Parathyroid adenoma (tissue), 2 donors: ENCODE results near the gene TMEM82.

Experiments
- H2AFZ ChIP-seq: fragments of 300-600 bp; sonication (generic); one replicate; pipeline ENCODE4 v1.7.0; 2017; ENCODE audit warnings: antibody characterized with exemption, mild to moderate bottlenecking
- H3K27ac ChIP-seq: fragments of 300-600 bp; sonication (generic); one replicate; pipeline ENCODE4 v1.7.0; 2017
- H3K27me3 ChIP-seq: fragments of 300-600 bp; sonication (generic); one replicate; pipeline ENCODE4 v1.7.0; 2017; ENCODE audit warnings: low read length; ENCODE audit not compliant: control insufficient read depth, insufficient read depth
- H3K36me3 ChIP-seq: fragments of 300-600 bp; sonication (generic); one replicate; pipeline ENCODE4 v1.7.0; 2017; ENCODE audit warnings: low read length; ENCODE audit not compliant: control insufficient read depth, insufficient read depth
- H3K4me1 ChIP-seq: fragments of 300-600 bp; sonication (generic); one replicate; pipeline ENCODE4 v1.7.0; 2017; ENCODE audit warnings: control low read depth
- H3K4me2 ChIP-seq: fragments of 300-600 bp; sonication (generic); one replicate; pipeline ENCODE4 v1.7.0; 2017; ENCODE audit warnings: low read length
- H3K4me3 ChIP-seq: fragments of 300-600 bp; sonication (generic); one replicate; pipeline ENCODE4 v1.7.0; 2017; ENCODE audit warnings: low read depth, low read length
- H3K79me2 ChIP-seq: fragments of 300-600 bp; sonication (generic); one replicate; pipeline ENCODE4 v1.7.0; 2017; ENCODE audit warnings: control low read depth
- H3K9ac ChIP-seq: fragments of 300-600 bp; sonication (generic); one replicate; pipeline ENCODE4 v1.7.0; 2017; ENCODE audit warnings: mild to moderate bottlenecking
- H3K9me3 ChIP-seq: fragments of 300-600 bp; sonication (generic); one replicate; pipeline ENCODE4 v1.7.0; 2017; ENCODE audit warnings: low read length; ENCODE audit not compliant: control insufficient read depth
- CTCF ChIP-seq: fragments of 300-600 bp; sonication (generic); IDR thresholded peaks from one replicate; pipeline ENCODE4 v1.7.0; 2017; ENCODE audit warnings: antibody characterized with exemption, mild to moderate bottlenecking
- donor health status: primary hyperparathyroidism.

Gene TMEM82

GRCh38 chr1:15757575-15758342, 15.5 kb downstream of the TMEM82 start:
- H3K36me3 ChIP-seq = no peaks in the 10 kb centered on the region
- no peak for TF ChIP-seq CTCF
- no peaks in the 10 kb centered on the region for H3K9me3 ChIP-seq
- no peaks in the 10 kb centered on the region for H3K79me2 ChIP-seq
- H3K4me3 ChIP-seq = peak overlapping the region; percentile 35
- H3K4me2 ChIP-seq = peak overlapping the region; percentile 60
- no peaks in the 10 kb centered on the region for H3K27me3 ChIP-seq
- peak overlapping the region; percentile 46 for H2AFZ ChIP-seq
- peaks cover 7% of the 10 kb centered on the region for H3K4me1 ChIP-seq
- peak overlapping the region; percentile 42 for H3K27ac ChIP-seq
- H3K9ac ChIP-seq = no peak overlapping the region

DNA sequence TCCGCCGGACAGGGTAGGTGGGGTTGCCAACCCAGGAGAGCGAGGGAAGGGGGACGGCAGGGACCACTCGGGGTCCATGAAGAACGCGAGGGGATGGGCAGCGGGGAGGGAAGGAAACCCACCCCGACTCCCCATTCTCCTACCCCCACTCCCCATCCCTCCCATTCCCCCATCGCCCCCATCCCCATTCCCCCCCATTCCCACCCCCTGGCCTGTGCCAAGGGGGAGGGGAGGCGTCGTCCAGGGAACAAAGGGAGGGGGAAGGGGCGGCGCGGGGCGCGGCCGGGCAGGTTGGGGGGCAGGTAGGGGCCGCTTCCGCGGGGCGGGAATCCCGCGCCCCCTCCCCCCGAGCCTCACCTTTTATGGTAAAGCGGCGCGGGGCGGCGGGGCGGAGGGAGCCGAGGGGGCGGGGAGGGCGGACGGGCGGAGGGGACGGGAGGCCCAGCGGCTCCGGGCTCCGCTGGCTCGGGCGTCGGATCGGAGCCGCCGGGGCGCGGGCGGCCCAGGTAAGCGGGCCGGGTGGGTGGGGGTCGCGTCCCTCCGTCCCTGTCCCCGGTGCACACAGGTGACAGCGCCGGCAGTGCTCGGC, 16.1 kb downstream of the TMEM82 start, which contains the start of gene FBLIM1:
Gene FBLIM1, plus strand, starts transcription at position 453 of the 589 bp plus-strand sequence. CDS start 6,189 bp downstream, outside the sequence.
- Histone ChIP-seq H3K27me3 (no peaks in the 10 kb centered on the region), H3K36me3 (no peaks in the 10 kb centered on the region), H3K4me3 (peak within 1 kb of the TSS; percentile 48), H3K9ac (peak within 1 kb of the TSS; percentile 67), H2AFZ (peak within 1 kb of the TSS; percentile 69), H3K4me2 (peak within 1 kb of the TSS; percentile 60), H3K79me2 (no peaks in the 10 kb centered on the region), H3K27ac (peak within 1 kb of the TSS; percentile 77), H3K4me1 (peaks cover 7% of the 10 kb centered on the region), H3K9me3 (no peaks in the 10 kb centered on the region)
- TF ChIP-seq CTCF = no peak

DNA sequence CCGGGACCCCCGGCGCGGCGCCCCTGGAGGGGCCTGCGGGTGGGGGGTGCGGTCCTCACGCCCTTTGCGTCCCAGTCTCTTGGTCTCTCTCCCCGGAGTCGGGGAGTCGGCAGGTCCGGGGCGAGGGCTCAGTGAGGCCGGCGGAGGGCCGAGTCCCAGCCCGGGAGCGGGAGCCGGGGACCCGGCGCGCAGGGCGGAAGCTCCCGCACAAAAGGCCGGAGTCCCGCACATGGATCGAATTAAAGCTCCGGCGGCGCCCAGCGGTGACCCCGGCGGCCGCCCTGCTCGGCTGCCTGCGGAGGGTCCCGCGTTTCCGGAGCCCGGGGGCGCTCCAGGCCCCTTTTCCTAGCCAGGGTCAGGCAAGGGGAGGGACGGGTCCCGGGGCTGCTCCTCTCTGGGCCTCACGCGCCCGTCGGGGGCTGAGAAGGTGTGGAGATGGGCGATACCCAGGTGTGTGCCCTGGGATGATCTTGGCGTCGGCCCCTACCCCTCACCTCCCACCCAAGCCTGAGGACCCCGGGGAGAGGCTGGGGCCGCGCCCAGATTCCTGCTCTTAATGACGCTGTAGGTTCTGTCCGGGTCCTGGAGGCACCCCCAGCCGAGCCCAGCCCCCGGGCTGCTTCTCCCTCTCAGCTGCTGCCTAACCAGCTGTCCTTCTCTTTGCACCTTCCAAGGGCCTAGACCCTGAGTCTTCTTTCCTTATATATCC, 16.8 kb downstream of the TMEM82 start:
- H3K27ac ChIP-seq = peak overlapping the region; percentile 77
- peak overlapping the region; percentile 48 for H3K4me3 ChIP-seq
- peaks cover 10% of the 10 kb centered on the region for H3K4me1 ChIP-seq
- TF ChIP-seq CTCF = no peak
- peak overlapping the region; percentile 51 for H3K4me2 ChIP-seq
- H2AFZ ChIP-seq = peak overlapping the region; percentile 69
- H3K79me2 ChIP-seq = no peaks in the 10 kb centered on the region
- peak overlapping the region; percentile 67 for H3K9ac ChIP-seq
- H3K27me3 ChIP-seq = no peaks in the 10 kb centered on the region
- H3K36me3 ChIP-seq = no peaks in the 10 kb centered on the region
- H3K9me3 ChIP-seq = no peaks in the 10 kb centered on the region

GRCh38 chr1:15760520-15761211, 18.4 kb downstream of the TMEM82 start:
- no peak overlapping the region for H3K4me2 ChIP-seq
- no peak overlapping the region for H2AFZ ChIP-seq
- H3K4me3 ChIP-seq = no peak overlapping the region
- H3K79me2 ChIP-seq = no peaks in the 10 kb centered on the region
- no peak for TF ChIP-seq CTCF
- H3K9ac ChIP-seq = no peak overlapping the region
- H3K4me1 ChIP-seq = peaks cover 14% of the 10 kb centered on the region
- no peaks in the 10 kb centered on the region for H3K9me3 ChIP-seq
- H3K27ac ChIP-seq = peak overlapping the region; percentile 77
- no peaks in the 10 kb centered on the region for H3K27me3 ChIP-seq
- no peaks in the 10 kb centered on the region for H3K36me3 ChIP-seq
